Tibial artery (tissue), 4 donors: ENCODE measurements around the gene CD79B.

Source experiments
- DNase-seq, 2 donors: peaks; one replicate each; pipeline ENCODE4 v3.0.0-alpha.2; 2019
- H3K27ac ChIP-seq, 2 donors: fragments of 200-600 bp; sonication (generic) in 1 of 2; 1 replicate in 1 of 2; 2 replicates in 1 of 2; pipeline ENCODE4 v1.5.1; 2018 to 2019; ENCODE audit warnings: mild to moderate bottlenecking in 1 of 2
- H3K27me3 ChIP-seq, 2 donors: fragments of 200-600 bp; sonication (generic) in 1 of 2; one replicate each; pipeline versions ENCODE4 v1.5.1 to v1.6.0; 2016 to 2019
- H3K36me3 ChIP-seq, 3 donors: fragments of 200-600 bp; sonication (generic) in 2 of 3; one replicate each; pipeline ENCODE4 v1.5.1; 2016 to 2019; ENCODE audit warnings: mild to moderate bottlenecking in 2 of 3
- H3K4me1 ChIP-seq, 4 donors: fragments of 200-600 bp; sonication (generic) in 2 of 4; 1 replicate in 3 of 4; 2 replicates in 1 of 4; pipeline ENCODE4 v1.5.1; 2016 to 2019
- H3K4me3 ChIP-seq, 2 donors: fragments of 200-600 bp; sonication (generic) in 1 of 2; 1 replicate in 1 of 2; 2 replicates in 1 of 2; pipeline ENCODE4 v1.5.1; 2018 to 2019; ENCODE audit warnings: mild to moderate bottlenecking in 2 of 2
- H3K9me3 ChIP-seq, 3 donors: fragments of 200-600 bp; sonication (generic) in 1 of 3; one replicate each; pipeline ENCODE4 v1.5.1; 2016 to 2019
- CTCF ChIP-seq, 2 experiments: fragments of 200-600 bp in 1 of 2; fragments of 450-650 bp in 1 of 2; IDR thresholded peaks; one replicate each; pipeline ENCODE4 v1.5.1; 2017 to 2019; ENCODE audit warnings: antibody characterized with exemption in 2 of 2, mild to moderate bottlenecking in 1 of 2, moderate library complexity in 1 of 2
- intact Hi-C: fragments of 100-400 bp; cut with DNase I; formaldehyde crosslinking; loops from one replicate; pipeline ENCODE4 v1.15.0; 2023; ENCODE audit warnings: low total_unique reads

CD79B gene

GRCh38 chr17:63945784-63946439 is 13.8 kb upstream of the CD79B start:
- DNase-seq: no peak
- TF ChIP-seq CTCF (IDR thresholded peaks at IDR 0.05): no peak
- intact Hi-C loops: no loop called here
- Histone ChIP-seq H3K4me1 (peaks cover 0 to 2% (median 0%) of the 10 kb centered on the region in 4 donors), H3K36me3 (no peaks in the 10 kb centered on the region), H3K4me3 (no peak overlapping the region), H3K9me3 (no peaks in the 10 kb centered on the region), H3K27me3 (peaks cover 0 to 41% of the 10 kb centered on the region in 2 donors), H3K27ac (no peak overlapping the region)

GRCh38 chr17:63944736-63945499 is 12.8 kb upstream of the CD79B start:
- Histone ChIP-seq H3K27me3 (peaks cover 0 to 31% of the 10 kb centered on the region in 2 donors), H3K27ac (no peak overlapping the region), H3K4me3 (no peak overlapping the region), H3K4me1 (peaks cover 0 to 2% (median 0%) of the 10 kb centered on the region in 4 donors), H3K9me3 (no peaks in the 10 kb centered on the region), H3K36me3 (no peaks in the 10 kb centered on the region)
- DNase-seq: no peak
- TF ChIP-seq CTCF (IDR thresholded peaks at IDR 0.05): no peak
- intact Hi-C loops: no loop called here

- no peak for DNase-seq
- Histone ChIP-seq H3K4me3 (no peak overlapping the region), H3K27ac (no peak overlapping the region), H3K4me1 (peaks cover 0 to 2% (median 0%) of the 10 kb centered on the region in 4 donors), H3K36me3 (no peaks in the 10 kb centered on the region), H3K27me3 (peaks cover 0 to 19% of the 10 kb centered on the region in 2 donors), H3K9me3 (no peaks in the 10 kb centered on the region)
- intact Hi-C loops: no loop called here
- TF ChIP-seq CTCF (IDR thresholded peaks at IDR 0.05): no peak
These were observed 11.6 kb upstream of the CD79B start for GRCh38 chr17:63943745-63944144.

GRCh38 chr17:63942309-63942985 is 10.3 kb upstream of the CD79B start:
- no peaks in the 10 kb centered on the region for H3K36me3 ChIP-seq
- intact Hi-C loops: no loop called here
- H3K9me3 ChIP-seq: no peaks in the 10 kb centered on the region
- DNase-seq: no peak
- H3K4me3 ChIP-seq: no peak overlapping the region
- no peak for TF ChIP-seq CTCF (IDR thresholded peaks at IDR 0.05)
- H3K4me1 ChIP-seq: peaks cover 0 to 2% (median 0%) of the 10 kb centered on the region in 4 donors
- peaks cover 0 to 13% of the 10 kb centered on the region in 2 donors for H3K27me3 ChIP-seq
- no peak overlapping the region for H3K27ac ChIP-seq

GRCh38 chr17:63941751-63942150 is 9.6 kb upstream of the CD79B start:
- no peaks in the 10 kb centered on the region for H3K4me1 ChIP-seq
- no peaks in the 10 kb centered on the region for H3K9me3 ChIP-seq
- no peak overlapping the region for H3K27ac ChIP-seq
- no peak overlapping the region for H3K4me3 ChIP-seq
- intact Hi-C loops: no loop called here
- no peak for DNase-seq
- no peaks in the 10 kb centered on the region for H3K36me3 ChIP-seq
- TF ChIP-seq CTCF (IDR thresholded peaks at IDR 0.05): no peak
- H3K27me3 ChIP-seq: peaks cover 0 to 7% of the 10 kb centered on the region in 2 donors
